HG03039 (cell line): Measurements from ENCODE around the gene NOD2.

ENCODE experiments used
- ATAC-seq: cut with Tn5 transposase; IDR thresholded peaks from one replicate; pipeline ENCODE4 v1.9.1; 2021; ENCODE audit warnings: mild to moderate bottlenecking, moderate library complexity; ENCODE audit not compliant: unreplicated experiment

NOD2 gene

DNA sequence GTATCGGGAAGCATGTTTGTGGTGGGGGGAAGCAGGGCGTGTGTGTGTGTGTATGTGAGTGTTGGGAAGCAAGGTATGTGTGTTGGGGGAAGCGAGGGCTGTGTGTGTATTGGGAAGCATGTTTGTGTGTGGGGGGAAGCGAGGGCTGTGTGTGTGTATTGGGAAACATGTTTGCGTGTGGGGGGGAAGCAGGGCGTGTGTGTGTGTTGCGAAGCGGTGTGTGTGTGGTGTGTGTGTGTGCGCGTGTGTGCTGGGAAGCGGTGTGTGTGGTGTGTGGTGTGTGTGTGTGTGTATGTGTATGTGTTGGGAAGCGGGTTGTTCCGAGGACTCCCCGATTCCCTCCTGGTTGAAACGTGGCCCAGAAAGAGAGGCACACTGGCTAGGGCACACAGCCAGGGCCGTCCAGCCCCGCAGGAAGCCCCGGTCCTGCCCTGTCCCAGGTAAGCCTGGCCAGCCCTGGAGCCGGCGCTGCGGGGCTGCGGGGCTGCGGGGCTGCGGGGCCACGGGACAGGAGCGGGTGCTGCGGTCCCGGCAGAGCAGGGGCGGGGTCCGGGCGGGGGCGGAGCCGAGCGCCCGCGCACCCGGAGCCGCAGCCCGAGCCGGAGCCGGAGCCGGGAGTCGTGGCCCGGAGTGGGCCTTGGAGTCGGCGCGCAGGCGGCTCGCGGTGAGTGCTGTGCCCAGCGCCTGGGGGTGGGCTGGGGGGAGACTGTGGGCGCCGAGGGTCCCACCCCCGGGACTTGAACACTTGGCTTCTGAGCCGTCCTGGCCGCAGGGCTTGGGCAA lies at the start of gene NOD2:
Gene NOD2 (plus strand): TSS at position 608 of the 783 bp plus-strand sequence. CDS start 5,890 bp downstream, outside the sequence.
- ATAC-seq: no peak

DNA sequence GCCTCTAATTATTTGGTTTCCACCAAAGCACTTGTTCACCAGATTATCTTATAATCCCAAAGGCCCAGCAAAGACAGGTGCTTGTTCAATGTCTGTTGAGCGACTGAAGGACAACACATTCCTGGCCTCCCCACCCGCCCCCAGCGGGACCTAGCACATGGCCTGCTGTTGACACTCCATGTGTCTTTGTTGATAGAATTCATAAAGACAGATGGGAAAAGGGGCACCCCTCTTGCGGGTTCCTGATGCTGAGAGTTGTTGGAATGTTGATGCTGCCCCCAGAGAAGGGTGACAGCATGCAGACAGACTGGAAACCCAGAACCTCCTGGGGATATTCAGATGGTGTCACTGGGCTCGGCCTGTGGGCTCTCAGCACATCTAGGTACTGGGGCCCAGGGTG lies 49.2 kb upstream of the NOD2 start:
- ATAC-seq: no peak

- no peak for ATAC-seq
Observed at GRCh38 chr16:50644729-50645128, 48.7 kb upstream of the NOD2 start.

GRCh38 chr16:50645563-50646220 lies 47.7 kb upstream of the NOD2 start:
- ATAC-seq: no peak

DNA sequence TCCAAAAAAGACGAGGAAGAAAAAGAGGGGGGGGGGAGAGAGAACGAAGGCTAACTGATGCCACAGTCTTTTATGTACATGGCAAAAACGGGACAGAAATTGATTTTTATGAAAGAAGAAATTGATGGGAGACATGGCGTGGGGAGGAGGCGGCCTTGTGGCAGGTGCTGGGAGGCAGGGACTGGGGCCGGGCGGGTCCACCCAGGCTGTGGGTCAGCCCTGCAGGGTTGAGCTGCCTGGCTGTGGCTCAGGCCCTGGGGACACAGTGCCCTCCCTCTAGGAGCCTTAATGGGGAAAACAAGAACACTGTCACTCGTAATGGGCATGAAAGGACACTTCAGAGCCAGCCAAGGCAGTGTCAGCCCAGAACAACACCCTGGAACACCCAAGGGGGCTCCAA lies 47.1 kb upstream of the NOD2 start:
- no peak for ATAC-seq

DNA sequence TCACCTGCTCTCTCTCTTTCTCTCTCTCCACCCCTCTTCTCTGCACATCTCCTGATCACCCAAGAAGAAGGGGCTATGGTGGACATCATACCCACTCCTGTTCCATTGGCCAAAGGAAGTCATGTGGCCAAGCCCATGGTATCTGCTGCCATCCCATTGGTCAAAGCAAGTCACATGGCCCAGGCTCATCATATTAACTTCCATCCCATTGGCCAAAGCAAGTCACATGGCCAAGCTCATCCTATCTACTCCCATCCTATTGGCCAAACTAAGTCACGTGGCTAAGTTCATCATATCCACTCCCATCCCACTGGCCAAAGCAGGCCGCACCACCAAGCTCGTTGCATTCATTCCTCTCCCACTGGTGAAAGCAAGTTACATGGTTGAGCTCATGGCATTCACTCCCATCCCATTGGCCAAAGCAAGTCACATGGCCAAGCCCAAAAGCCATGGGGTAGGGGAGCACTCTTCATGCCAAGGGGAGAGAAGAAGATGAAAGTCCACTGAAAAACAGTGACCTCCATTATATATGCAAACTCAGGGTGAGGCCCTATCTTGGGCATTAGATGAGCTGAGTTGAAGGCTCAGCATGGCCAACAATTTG lies 41.5 kb upstream of the NOD2 start:
- ATAC-seq: no peak

DNA sequence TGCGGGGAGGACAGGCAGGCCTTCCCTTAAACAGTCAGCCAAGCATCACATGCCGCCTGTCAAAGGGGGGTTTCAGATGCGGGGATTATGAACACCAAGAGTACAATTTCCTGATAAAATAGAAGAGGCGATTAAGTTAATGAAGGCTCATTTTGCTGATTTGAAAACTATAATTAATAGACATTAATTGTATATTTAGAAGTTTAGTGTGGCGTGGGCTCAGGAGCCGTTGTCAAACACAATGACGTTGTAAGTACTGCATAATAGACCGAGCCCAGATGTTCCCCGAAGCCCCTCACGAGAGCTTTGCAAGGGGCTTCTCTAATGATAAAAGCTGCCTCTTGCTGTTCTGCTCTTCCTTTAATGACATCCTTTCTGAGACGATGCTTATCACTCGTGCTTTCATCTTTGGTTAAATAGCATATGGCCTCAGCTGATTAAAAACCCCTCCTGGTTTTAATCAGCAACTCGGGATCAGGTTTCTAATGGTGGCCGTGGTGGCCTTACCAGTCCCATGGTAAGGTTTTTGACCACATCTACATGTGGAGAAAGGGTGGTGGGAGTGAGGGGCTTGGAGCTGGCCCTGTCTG lies 40.5 kb upstream of the NOD2 start:
- ATAC-seq: no peak

DNA sequence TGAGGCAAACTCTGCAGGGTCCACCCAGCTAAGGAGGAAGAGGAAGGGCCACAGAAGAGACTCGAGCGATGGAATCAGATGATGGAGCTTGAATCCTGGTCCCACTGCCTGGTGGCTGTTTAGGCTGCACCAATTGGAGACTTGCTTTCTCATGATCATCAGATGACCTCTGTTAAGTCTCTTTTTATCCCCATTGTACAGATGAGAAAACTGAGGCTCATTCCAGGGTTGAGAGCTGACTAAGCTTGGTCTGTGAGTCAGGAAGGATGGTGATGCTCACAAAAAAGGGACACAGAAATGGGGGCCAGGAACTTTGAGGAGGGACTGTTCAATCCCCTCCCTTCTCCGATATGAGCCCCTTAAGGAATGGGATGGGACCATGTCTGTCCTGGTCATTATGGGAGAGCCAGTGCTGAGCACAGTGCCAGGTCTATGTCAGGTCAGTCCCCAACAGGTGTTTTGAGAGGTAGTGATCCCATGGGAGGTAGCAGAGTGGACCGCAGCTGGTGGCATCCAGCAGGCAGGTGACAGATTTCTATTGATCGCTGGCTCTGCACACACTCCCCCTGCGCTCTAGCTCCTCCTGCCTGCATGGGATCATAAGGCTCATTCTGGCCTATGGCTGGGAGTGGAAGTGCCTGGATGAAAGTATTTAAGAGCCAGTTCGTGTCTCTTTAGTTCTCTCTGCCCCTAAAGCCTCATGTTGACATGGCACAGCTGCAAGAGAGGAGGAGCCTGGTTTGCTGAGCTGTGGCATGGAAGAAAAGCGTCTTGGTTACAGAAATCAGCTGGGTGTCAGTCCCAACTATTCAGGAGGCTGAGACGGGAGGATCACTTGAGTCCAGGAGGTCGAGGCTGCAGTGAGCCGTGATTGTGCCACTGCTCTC lies 39.5 kb upstream of the NOD2 start:
- no peak for ATAC-seq

DNA sequence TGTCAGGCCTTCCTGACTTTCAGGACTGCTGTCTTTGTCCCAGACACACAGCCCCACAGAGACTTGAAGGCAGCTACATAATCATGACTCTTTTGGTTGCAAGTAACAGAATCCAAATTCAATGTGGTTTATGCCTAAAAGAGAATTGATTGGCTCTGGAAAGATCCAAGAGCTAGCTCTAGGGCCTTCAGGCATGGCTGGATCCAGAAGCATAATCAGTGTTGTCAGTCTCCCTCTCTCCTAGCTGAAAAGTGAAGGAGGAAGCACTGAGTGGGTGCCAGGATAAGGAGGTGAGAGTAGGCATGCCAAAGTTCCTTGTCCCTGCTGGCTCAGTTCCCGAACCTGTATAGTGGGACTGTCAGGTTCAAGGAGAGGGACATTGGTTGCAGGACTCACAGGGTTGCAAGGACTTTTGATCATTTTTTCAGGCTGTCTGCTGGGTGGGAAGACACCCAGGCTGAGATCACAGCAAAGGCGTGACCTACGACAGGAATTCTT lies 37.8 kb upstream of the NOD2 start:
- no peak for ATAC-seq

GRCh38 chr16:50657241-50657640 lies 36.2 kb upstream of the NOD2 start:
- no peak for ATAC-seq

DNA sequence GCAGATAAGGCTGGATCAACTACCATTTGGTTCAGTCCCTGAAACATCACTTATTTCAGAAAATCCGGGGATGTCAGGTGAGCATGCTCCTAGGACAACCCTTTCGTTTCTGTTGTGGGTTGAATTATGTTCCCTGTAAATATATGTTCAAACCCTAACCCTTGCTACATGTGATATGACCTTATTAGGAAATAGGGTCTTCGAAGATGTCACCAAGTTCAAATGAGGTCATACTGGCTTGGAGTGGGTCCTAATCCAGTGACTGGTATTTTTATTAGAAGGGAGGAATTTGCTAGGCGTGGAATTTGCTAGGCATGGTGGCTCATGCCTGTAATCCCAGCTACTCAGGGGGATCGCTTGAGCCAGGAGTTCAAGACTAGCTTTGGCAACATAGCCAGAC lies 33.6 kb upstream of the NOD2 start:
- no peak for ATAC-seq

GRCh38 chr16:50662306-50662940 lies 31.0 kb upstream of the NOD2 start:
- no peak for ATAC-seq

- no peak for ATAC-seq
Observed at GRCh38 chr16:50664270-50664669, 29.1 kb upstream of the NOD2 start.

DNA sequence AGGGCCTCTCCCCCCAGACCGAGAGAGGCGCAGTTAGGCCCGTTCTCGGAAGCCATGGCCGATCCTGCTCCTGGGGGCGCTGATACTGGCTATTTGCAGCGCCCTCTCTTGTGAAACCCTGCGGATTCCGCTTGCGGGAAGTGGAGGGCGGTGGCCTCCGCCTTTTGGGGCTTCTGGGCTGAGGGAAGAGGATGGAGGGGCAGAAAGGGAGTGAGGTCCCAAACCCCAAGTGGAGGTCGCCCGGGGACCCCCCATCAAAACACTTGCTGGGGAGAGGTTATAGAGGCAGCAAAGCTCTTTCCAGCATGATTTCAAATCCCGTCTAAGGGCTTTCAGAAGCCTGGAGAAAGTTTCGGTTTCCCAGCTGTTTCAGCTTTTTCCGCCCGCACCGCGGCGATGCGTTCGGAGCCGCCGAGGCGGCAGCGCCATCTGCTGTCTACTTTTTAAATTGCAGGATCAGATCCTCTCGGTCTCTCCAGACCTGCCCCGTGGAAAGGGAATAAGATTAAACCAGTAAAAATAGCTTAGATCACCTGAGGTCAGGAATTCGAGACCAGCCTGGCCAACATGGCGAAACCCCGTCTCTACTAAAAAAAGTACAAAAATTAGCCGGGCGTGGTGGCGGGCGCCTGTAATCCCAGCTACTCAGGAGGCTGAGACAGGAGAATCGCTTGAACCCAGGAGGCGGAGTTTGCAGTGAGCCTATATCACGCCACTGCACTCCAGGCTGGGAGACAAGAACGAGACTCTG lies 28.1 kb upstream of the NOD2 start:
- ATAC-seq: no peak

GRCh38 chr16:50666658-50667496 lies 26.5 kb upstream of the NOD2 start:
- peak; percentile 81 for ATAC-seq

GRCh38 chr16:50667497-50668367 lies 25.7 kb upstream of the NOD2 start:
- no peak for ATAC-seq

GRCh38 chr16:50668368-50669008 lies 24.9 kb upstream of the NOD2 start:
- no peak for ATAC-seq
